Mucosa of descending colon (tissue), 3 donors: Measurements from ENCODE around the gene IGFBP4. TPM values are rescaled to one million over a fixed set of nuclear protein-coding genes. Genes with fewer than 3 reads are reported as not detected.

Experiments used
- ATAC-seq: fragments of 200-7000 bp; cut with Tn5 transposase; one replicate; pipeline ENCODE4 v1.9.1; 2020; ENCODE audit warnings: mild to moderate bottlenecking, moderate library complexity
- DNase-seq, 3 donors: peaks; one replicate each; pipeline ENCODE4 v3.0.0-alpha.2; 2020
- H3K36me3 ChIP-seq: fragments of 200-600 bp; one replicate; pipeline ENCODE4 v1.8.0; 2021; ENCODE audit warnings: low read depth, mild to moderate bottlenecking
- H3K4me1 ChIP-seq: fragments of 200-600 bp; one replicate; pipeline ENCODE4 v1.8.0; 2021; ENCODE audit warnings: low read depth, mild to moderate bottlenecking
- H3K4me3 ChIP-seq: fragments of 200-600 bp; one replicate; pipeline ENCODE4 v1.8.0; 2021; ENCODE audit warnings: mild to moderate bottlenecking
- H3K9me3 ChIP-seq: fragments of 200-600 bp; one replicate; pipeline ENCODE4 v1.8.0; 2021; ENCODE audit warnings: mild to moderate bottlenecking
- CTCF ChIP-seq: fragments of 200-600 bp; IDR thresholded peaks from one replicate; pipeline ENCODE4 v1.8.0; 2022; ENCODE audit warnings: antibody characterized with exemption, mild to moderate bottlenecking
- intact Hi-C, 2 donors: fragments of 100-400 bp; cut with DNase I in 1 of 2; cut with micrococcal nuclease in 1 of 2; formaldehyde crosslinking; loops; one replicate each; pipeline versions ENCODE4 v1.11.0 to v1.11.1; 2022; cut with DNase I, micrococcal nuclease
- total RNA-seq, 3 donors: library from RNA; stranded (reverse); fragmentation: NEBNext Ultra II Directional in 2 of 3; extraction: Animal tissue kit (Norgen Biotek cat#: 25700) in 2 of 3; gene quantifications; one replicate each; pipeline versions ENCODE4 v1.2.1 to v1.2.4, GENCODE V29; 2021 to 2023
- donor health status: DM: no; HTN: no; CAD: no; lungs with moderate emphysema.
- donor health status: DM: no; HTN: no; CAD: no.
- donor health status: DM: no; HTN: yes; CAD: no.

The IGFBP4 gene
- total RNA-seq, 3 donors from 2014 or later: 215 to 459 (median 244) TPM

GRCh38 chr17:40433551-40434415, 9.5 kb upstream of the IGFBP4 start:
- peak; percentile 43 for TF ChIP-seq CTCF
- intact Hi-C loops: no loop called here
- DNase-seq (no peak), ATAC-seq (peak; percentile 60)
- H3K4me3 ChIP-seq: no peak overlapping the region
- no peaks in the 10 kb centered on the region for H3K36me3 ChIP-seq
- H3K4me1 ChIP-seq: no peaks in the 10 kb centered on the region
- H3K9me3 ChIP-seq: no peaks in the 10 kb centered on the region

GRCh38 chr17:40436636-40437035, 6.6 kb upstream of the IGFBP4 start:
- H3K9me3 ChIP-seq: no peaks in the 10 kb centered on the region
- H3K4me3 ChIP-seq: no peak overlapping the region
- DNase-seq: peak in 1 of 3 donors; percentile 8
- intact Hi-C loops: no loop called here
- TF ChIP-seq CTCF: no peak
- no peaks in the 10 kb centered on the region for H3K4me1 ChIP-seq
- no peaks in the 10 kb centered on the region for H3K36me3 ChIP-seq
- ATAC-seq: no peak

- Histone ChIP-seq H3K9me3 (no peaks in the 10 kb centered on the region), H3K36me3 (no peaks in the 10 kb centered on the region), H3K4me3 (no peak overlapping the region), H3K4me1 (no peaks in the 10 kb centered on the region)
- peak in 1 of 3 donors; percentile 23 for DNase-seq
- intact Hi-C loops: no loop called here
- no peak for ATAC-seq
- TF ChIP-seq CTCF: no peak
Measured at GRCh38 chr17:40437095-40437732, 6.0 kb upstream of the IGFBP4 start.

GRCh38 chr17:40440166-40440565, 3.1 kb upstream of the IGFBP4 start:
- no peak for TF ChIP-seq CTCF
- Histone ChIP-seq H3K36me3 (no peaks in the 10 kb centered on the region), H3K4me3 (no peak overlapping the region), H3K9me3 (no peaks in the 10 kb centered on the region), H3K4me1 (peaks cover 2% of the 10 kb centered on the region)
- ATAC-seq: no peak
- intact Hi-C loops: loop anchor here (2.0 to 10.0 kb wide), 3 partner anchors 35 to 95 kb away; no protein-coding TSS in a partner anchor
- no peak for DNase-seq

- H3K9me3 ChIP-seq: no peaks in the 10 kb centered on the region
- TF ChIP-seq CTCF: no peak
- peaks cover 26% of the 10 kb centered on the region for H3K4me1 ChIP-seq
- peak overlapping the region; percentile 44 for H3K4me3 ChIP-seq
- no peaks in the 10 kb centered on the region for H3K36me3 ChIP-seq
- ATAC-seq (peak; percentile 55), DNase-seq (peak in 2 of 3 donors; percentile 55 to 66)
- intact Hi-C loops: loop anchor here (5.0 to 10.0 kb wide), 2 partner anchors 90 to 92 kb away; no protein-coding TSS in a partner anchor
Measured at GRCh38 chr17:40442392-40443195, 656 bp upstream of the IGFBP4 start.
